Measurements from ENCODE around the gene CSF3. TPM values are rescaled to one million over a fixed set of nuclear protein-coding genes. Genes with fewer than 3 reads are reported as not detected.
"Not testable (repeated sequence)": the region's sequence is repeated elsewhere in the genome, so short reads cannot be mapped to it uniquely, and the experiment has no call there.

CSF3 gene
- total RNA-seq, 1 donor from 2014 or later = 0.52 TPM

- Histone ChIP-seq H3K36me3 (ENCODE audit: control insufficient read depth in 3 of 3, insufficient read depth in 3 of 3, low read length in 3 of 3) (peaks cover 57 to 67% (median 65%) of the 10 kb centered on the region in 3 donors), H3K9me3 (ENCODE audit: control insufficient read depth in 3 of 3, low read length in 3 of 3) (no peaks in the 10 kb centered on the region), H3K27ac (ENCODE audit: low read depth, low read length) (no peak overlapping the region)
Observed at GRCh38 chr17:39996162-39996561, 19.1 kb upstream of the CSF3 start.

GRCh38 chr17:39996800-39997199 lies 18.4 kb upstream of the CSF3 start:
- Histone ChIP-seq H3K9me3 (ENCODE audit: control insufficient read depth in 3 of 3, low read length in 3 of 3) (no peaks in the 10 kb centered on the region), H3K4me1 (ENCODE audit: control insufficient read depth in 3 of 3, insufficient read depth in 3 of 3, low read length in 3 of 3) (peaks cover 4 to 9% (median 5%) of the 10 kb centered on the region in 3 donors), H3K36me3 (ENCODE audit: control insufficient read depth in 3 of 3, insufficient read depth in 3 of 3, low read length in 3 of 3) (peaks cover 53 to 61% (median 59%) of the 10 kb centered on the region in 3 donors), H3K27ac (ENCODE audit: low read depth, low read length) (no peak overlapping the region), H3K9ac (ENCODE audit: low read depth in 1 of 3, low read length in 3 of 3) (no peak overlapping the region), H3K27me3 (ENCODE audit: control insufficient read depth in 3 of 3, insufficient read depth in 3 of 3, low read length in 3 of 3) (no peaks in the 10 kb centered on the region), H3K4me3 (ENCODE audit: low read length in 3 of 3) (no peak overlapping the region)

More at GRCh38 chr17:39996162-39996561, 19.1 kb upstream of the CSF3 start:
- Histone ChIP-seq H3K27me3 (ENCODE audit: control insufficient read depth in 3 of 3, insufficient read depth in 3 of 3, low read length in 3 of 3) (no peaks in the 10 kb centered on the region), H3K4me3 (ENCODE audit: low read length in 3 of 3) (no peak overlapping the region), H3K4me1 (ENCODE audit: control insufficient read depth in 3 of 3, insufficient read depth in 3 of 3, low read length in 3 of 3) (peaks cover 4 to 9% (median 5%) of the 10 kb centered on the region in 3 donors), H3K9ac (ENCODE audit: low read depth in 1 of 3, low read length in 3 of 3) (no peak overlapping the region)

DNA sequence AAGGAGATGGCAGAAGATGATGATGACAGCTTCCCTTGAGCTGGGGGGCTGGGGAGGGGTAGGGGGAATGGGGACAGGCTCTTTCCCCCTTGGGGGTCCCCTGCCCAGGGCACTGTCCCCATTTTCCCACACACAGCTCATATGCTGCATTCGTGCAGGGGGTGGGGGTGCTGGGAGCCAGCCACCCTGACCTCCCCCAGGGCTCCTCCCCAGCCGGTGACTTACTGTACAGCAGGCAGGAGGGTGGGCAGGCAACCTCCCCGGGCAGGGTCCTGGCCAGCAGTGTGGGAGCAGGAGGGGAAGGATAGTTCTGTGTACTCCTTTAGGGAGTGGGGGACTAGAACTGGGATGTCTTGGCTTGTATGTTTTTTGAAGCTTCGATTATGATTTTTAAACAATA lies 17.7 kb upstream of the CSF3 start:
- Histone ChIP-seq H3K27ac (ENCODE audit: low read depth, low read length) (no peak overlapping the region), H3K9me3 (ENCODE audit: control insufficient read depth in 3 of 3, low read length in 3 of 3) (no peaks in the 10 kb centered on the region), H3K9ac (ENCODE audit: low read depth in 1 of 3, low read length in 3 of 3) (no peak overlapping the region), H3K4me1 (ENCODE audit: control insufficient read depth in 3 of 3, insufficient read depth in 3 of 3, low read length in 3 of 3) (peaks cover 4 to 9% (median 5%) of the 10 kb centered on the region in 3 donors), H3K4me3 (ENCODE audit: low read length in 3 of 3) (no peak overlapping the region), H3K27me3 (ENCODE audit: control insufficient read depth in 3 of 3, insufficient read depth in 3 of 3, low read length in 3 of 3) (no peaks in the 10 kb centered on the region), H3K36me3 (ENCODE audit: control insufficient read depth in 3 of 3, insufficient read depth in 3 of 3, low read length in 3 of 3) (peaks cover 47 to 53% (median 52%) of the 10 kb centered on the region in 3 donors)

GRCh38 chr17:39999067-39999466 lies 16.2 kb upstream of the CSF3 start:
- H3K36me3 ChIP-seq (ENCODE audit: control insufficient read depth in 3 of 3, insufficient read depth in 3 of 3, low read length in 3 of 3) = peaks cover 31 to 38% (median 37%) of the 10 kb centered on the region in 3 donors
- H3K9me3 ChIP-seq (ENCODE audit: control insufficient read depth in 3 of 3, low read length in 3 of 3) = no peaks in the 10 kb centered on the region
- no peaks in the 10 kb centered on the region for H3K27me3 ChIP-seq (ENCODE audit: control insufficient read depth in 3 of 3, insufficient read depth in 3 of 3, low read length in 3 of 3)

DNA sequence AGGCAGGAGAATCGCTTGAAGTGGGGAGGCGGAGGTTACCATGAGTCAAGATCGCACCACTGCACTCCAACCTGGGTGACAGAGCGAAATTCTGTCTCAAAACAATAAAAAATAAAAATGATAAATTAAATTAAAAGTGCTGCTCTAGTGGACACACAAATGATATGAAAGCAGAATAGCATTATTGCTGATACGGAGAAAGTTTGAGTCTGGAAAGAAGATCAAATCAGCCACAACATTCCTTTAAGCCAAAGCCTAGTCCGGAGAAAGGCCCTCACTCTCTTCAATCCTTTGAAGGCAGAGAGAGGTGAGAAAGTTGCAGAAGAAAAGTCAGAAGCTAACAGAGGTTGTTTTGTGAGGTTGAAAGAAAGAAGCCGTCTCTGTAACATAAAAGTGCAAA lies 15.1 kb upstream of the CSF3 start:
- H3K27ac ChIP-seq (ENCODE audit: low read depth, low read length) = no peak overlapping the region
- peaks cover 20 to 27% (median 26%) of the 10 kb centered on the region in 3 donors for H3K36me3 ChIP-seq (ENCODE audit: control insufficient read depth in 3 of 3, insufficient read depth in 3 of 3, low read length in 3 of 3)
- peaks cover 7 to 18% (median 9%) of the 10 kb centered on the region in 3 donors for H3K4me1 ChIP-seq (ENCODE audit: control insufficient read depth in 3 of 3, insufficient read depth in 3 of 3, low read length in 3 of 3)
- H3K9me3 ChIP-seq (ENCODE audit: control insufficient read depth in 3 of 3, low read length in 3 of 3) = no peaks in the 10 kb centered on the region
- no peaks in the 10 kb centered on the region for H3K27me3 ChIP-seq (ENCODE audit: control insufficient read depth in 3 of 3, insufficient read depth in 3 of 3, low read length in 3 of 3)
- H3K9ac ChIP-seq (ENCODE audit: low read depth in 1 of 3, low read length in 3 of 3) = no peak overlapping the region
- no peak overlapping the region for H3K4me3 ChIP-seq (ENCODE audit: low read length in 3 of 3)

More at GRCh38 chr17:39999067-39999466, 16.2 kb upstream of the CSF3 start:
- Histone ChIP-seq H3K27ac (ENCODE audit: low read depth, low read length) (no peak overlapping the region), H3K9ac (ENCODE audit: low read depth in 1 of 3, low read length in 3 of 3) (no peak overlapping the region), H3K4me1 (ENCODE audit: control insufficient read depth in 3 of 3, insufficient read depth in 3 of 3, low read length in 3 of 3) (peaks cover 4 to 9% (median 5%) of the 10 kb centered on the region in 3 donors), H3K4me3 (ENCODE audit: low read length in 3 of 3) (no peak overlapping the region)

- H3K27me3 ChIP-seq (ENCODE audit: control insufficient read depth in 3 of 3, insufficient read depth in 3 of 3, low read length in 3 of 3); H3K9me3 ChIP-seq (ENCODE audit: control insufficient read depth in 3 of 3, low read length in 3 of 3); H3K4me3 ChIP-seq (ENCODE audit: low read length in 3 of 3); H3K27ac ChIP-seq (ENCODE audit: low read depth, low read length); H3K9ac ChIP-seq (ENCODE audit: low read depth in 1 of 3, low read length in 3 of 3): not testable (repeated sequence)
- Histone ChIP-seq H3K36me3 (ENCODE audit: control insufficient read depth in 3 of 3, insufficient read depth in 3 of 3, low read length in 3 of 3) (peaks cover 12 to 17% (median 16%) of the 10 kb centered on the region in 3 donors), H3K4me1 (ENCODE audit: control insufficient read depth in 3 of 3, insufficient read depth in 3 of 3, low read length in 3 of 3) (peaks cover 5 to 16% (median 7%) of the 10 kb centered on the region in 3 donors)
Observed at GRCh38 chr17:40001335-40001734, 13.9 kb upstream of the CSF3 start.

DNA sequence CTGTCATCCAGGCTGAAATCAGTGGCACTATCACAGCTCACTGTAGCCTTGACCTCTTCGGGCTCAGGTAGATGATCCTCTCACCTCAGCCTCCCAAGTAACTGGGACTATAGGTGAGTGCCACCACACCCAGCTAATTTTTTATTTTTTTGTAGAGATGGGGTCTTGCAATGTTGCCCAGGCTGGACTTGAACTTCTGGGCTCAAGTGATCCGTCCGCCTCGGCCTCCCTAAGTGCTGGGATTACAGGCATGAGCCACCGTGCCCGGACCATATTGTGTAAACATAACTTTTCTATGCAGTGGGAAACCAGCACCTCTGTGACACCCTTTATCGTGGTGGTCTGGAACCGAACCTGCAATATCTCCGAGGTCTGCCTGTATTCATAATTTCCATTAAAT lies 11.2 kb upstream of the CSF3 start:
- Histone ChIP-seq H3K4me3 (ENCODE audit: low read length in 3 of 3) (no peak overlapping the region), H3K27ac (ENCODE audit: low read depth, low read length) (no peak overlapping the region), H3K9ac (ENCODE audit: low read depth in 1 of 3, low read length in 3 of 3) (no peak overlapping the region), H3K27me3 (ENCODE audit: control insufficient read depth in 3 of 3, insufficient read depth in 3 of 3, low read length in 3 of 3) (no peaks in the 10 kb centered on the region), H3K36me3 (ENCODE audit: control insufficient read depth in 3 of 3, insufficient read depth in 3 of 3, low read length in 3 of 3) (no peaks in the 10 kb centered on the region), H3K9me3 (ENCODE audit: control insufficient read depth in 3 of 3, low read length in 3 of 3) (no peaks in the 10 kb centered on the region), H3K4me1 (ENCODE audit: control insufficient read depth in 3 of 3, insufficient read depth in 3 of 3, low read length in 3 of 3) (peaks cover 2 to 9% (median 3%) of the 10 kb centered on the region in 3 donors)

- no peaks in the 10 kb centered on the region for H3K9me3 ChIP-seq (ENCODE audit: control insufficient read depth in 3 of 3, low read length in 3 of 3)
- H3K4me1 ChIP-seq (ENCODE audit: control insufficient read depth in 3 of 3, insufficient read depth in 3 of 3, low read length in 3 of 3) = peaks cover 2 to 9% (median 3%) of the 10 kb centered on the region in 3 donors
- H3K9ac ChIP-seq (ENCODE audit: low read depth in 1 of 3, low read length in 3 of 3) = no peak overlapping the region
- no peaks in the 10 kb centered on the region for H3K36me3 ChIP-seq (ENCODE audit: control insufficient read depth in 3 of 3, insufficient read depth in 3 of 3, low read length in 3 of 3)
- H3K27ac ChIP-seq (ENCODE audit: low read depth, low read length) = no peak overlapping the region
- no peak overlapping the region for H3K4me3 ChIP-seq (ENCODE audit: low read length in 3 of 3)
- H3K27me3 ChIP-seq (ENCODE audit: control insufficient read depth in 3 of 3, insufficient read depth in 3 of 3, low read length in 3 of 3) = no peaks in the 10 kb centered on the region
Observed at GRCh38 chr17:40004712-40005111, 10.5 kb upstream of the CSF3 start.

DNA sequence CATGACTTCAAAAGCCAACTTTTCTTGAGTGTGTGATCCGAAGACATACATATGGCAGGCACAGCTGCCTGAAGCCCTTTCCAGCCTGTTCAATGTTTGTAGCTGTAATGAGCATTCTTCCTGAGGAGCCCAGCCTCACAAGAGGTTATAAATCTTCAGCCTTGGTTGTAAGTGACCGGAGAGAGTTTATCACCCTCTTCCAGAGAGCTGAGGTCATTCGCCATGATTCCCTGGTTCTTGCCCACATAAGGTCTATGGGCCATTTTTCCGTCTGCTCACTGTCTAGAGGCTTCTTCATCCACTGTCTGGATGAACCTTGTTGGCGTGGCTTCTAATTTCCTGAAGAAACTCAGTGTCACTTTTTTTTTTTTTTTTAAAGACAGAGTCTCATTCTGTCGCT lies 9.7 kb upstream of the CSF3 start:
- no peak overlapping the region for H3K9ac ChIP-seq (ENCODE audit: low read depth in 1 of 3, low read length in 3 of 3)
- H3K4me3 ChIP-seq (ENCODE audit: low read length in 3 of 3) = no peak overlapping the region
- no peak overlapping the region for H3K27ac ChIP-seq (ENCODE audit: low read depth, low read length)
- H3K4me1 ChIP-seq (ENCODE audit: control insufficient read depth in 3 of 3, insufficient read depth in 3 of 3, low read length in 3 of 3) = peaks cover 2 to 9% (median 3%) of the 10 kb centered on the region in 3 donors
- H3K27me3 ChIP-seq (ENCODE audit: control insufficient read depth in 3 of 3, insufficient read depth in 3 of 3, low read length in 3 of 3) = no peaks in the 10 kb centered on the region
- no peaks in the 10 kb centered on the region for H3K9me3 ChIP-seq (ENCODE audit: control insufficient read depth in 3 of 3, low read length in 3 of 3)
- H3K36me3 ChIP-seq (ENCODE audit: control insufficient read depth in 3 of 3, insufficient read depth in 3 of 3, low read length in 3 of 3) = no peaks in the 10 kb centered on the region

- H3K9me3 ChIP-seq (ENCODE audit: control insufficient read depth in 3 of 3, low read length in 3 of 3); H3K36me3 ChIP-seq (ENCODE audit: control insufficient read depth in 3 of 3, insufficient read depth in 3 of 3, low read length in 3 of 3); H3K27me3 ChIP-seq (ENCODE audit: control insufficient read depth in 3 of 3, insufficient read depth in 3 of 3, low read length in 3 of 3); H3K4me3 ChIP-seq (ENCODE audit: low read length in 3 of 3); H3K9ac ChIP-seq (ENCODE audit: low read depth in 1 of 3, low read length in 3 of 3); H3K27ac ChIP-seq (ENCODE audit: low read depth, low read length): not testable (repeated sequence)
- peaks cover 22 to 27% (median 24%) of the 10 kb centered on the region in 3 donors for H3K4me1 ChIP-seq (ENCODE audit: control insufficient read depth in 3 of 3, insufficient read depth in 3 of 3, low read length in 3 of 3)
Observed at GRCh38 chr17:40010946-40011500, 4.2 kb upstream of the CSF3 start.

All from skeletal muscle tissue (tissue), 4 donors.